ENCODE measurements around the gene SSTR4.

Gene SSTR4

GRCh38 chr20:23047001-23047737 lies 12.1 kb downstream of the SSTR4 start:
- no peak for DNase-seq

DNA sequence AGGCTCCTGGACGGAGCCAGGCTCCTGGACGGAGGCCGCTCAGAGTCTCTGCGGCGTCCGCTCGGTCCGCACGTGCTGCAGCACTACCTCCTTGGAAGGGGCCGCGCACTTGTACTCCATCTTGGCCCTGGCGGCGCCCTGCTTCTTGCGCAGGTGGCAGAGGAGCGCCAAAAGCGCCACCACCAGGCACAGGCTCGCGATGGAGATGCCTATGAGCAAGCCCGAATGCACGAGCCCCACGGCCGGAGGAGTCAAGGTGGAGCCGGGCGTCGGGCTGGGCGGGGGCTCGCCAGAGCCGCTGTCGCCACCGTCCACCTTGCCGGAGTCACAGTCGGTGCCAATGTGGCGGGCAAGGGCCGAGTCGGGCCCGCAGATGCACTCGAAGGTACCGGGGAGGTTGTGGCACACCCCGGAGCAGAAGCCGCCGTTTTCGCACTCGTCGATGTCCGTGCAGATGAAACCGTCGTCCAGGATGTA lies 12.7 kb downstream of the SSTR4 start:
- no peak for DNase-seq

DNA sequence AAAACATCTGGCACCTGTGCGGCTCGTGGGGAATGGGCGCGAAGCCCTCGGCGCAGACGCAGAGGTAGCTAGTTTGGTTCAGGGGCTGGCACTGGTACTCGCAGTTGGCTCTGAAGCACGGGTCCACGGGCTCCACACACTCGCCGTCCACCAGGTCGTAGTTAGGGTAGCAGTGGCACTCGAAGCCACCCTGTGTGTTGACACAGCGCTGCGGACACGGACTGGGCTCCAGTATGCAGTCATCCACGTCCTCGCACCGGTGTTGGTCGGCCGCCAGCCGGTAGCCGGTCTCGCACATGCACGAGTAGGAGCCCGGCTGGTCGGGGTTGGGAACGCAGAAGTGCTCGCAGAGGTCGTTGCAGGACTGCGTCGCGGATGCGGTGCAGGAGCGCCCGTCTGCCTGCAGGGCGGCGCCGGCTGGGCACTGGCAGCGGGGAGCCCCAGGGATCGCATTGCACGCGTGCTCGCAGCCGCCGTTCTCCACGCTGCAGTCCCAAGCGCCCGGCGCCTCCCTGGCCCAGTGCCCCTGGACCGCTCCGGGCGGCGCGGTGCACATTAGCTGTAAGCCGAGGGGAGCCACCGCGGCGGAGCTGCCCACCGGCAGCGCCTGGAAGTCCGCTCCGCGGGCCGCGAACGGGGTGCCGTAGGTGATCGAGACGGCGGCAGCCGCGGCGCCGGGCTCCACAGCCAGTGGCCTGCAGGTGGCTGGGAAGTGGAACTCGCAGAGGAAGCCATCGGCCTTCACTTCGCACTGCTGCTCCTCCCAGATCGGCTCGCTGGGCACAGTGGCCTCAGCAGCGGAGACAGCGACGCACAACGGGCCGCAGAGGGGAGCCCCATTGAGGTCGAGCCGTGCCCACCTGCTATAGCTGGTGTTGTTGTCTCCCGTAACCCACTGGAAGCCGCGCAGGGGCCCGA lies 13.4 kb downstream of the SSTR4 start:
- DNase-seq, result no peak

- no peak for DNase-seq
These were observed 14.3 kb downstream of the SSTR4 start, which contains the start of gene THBD for GRCh38 chr20:23049201-23050075. TSS of gene THBD (minus strand) at chr20:23049672. CDS start at chr20:23049504, 168 bp downstream.

GRCh38 chr20:23050076-23050838 lies 15.1 kb downstream of the SSTR4 start:
- DNase-seq, result no peak

- no peak for DNase-seq
These were observed 15.9 kb downstream of the SSTR4 start for GRCh38 chr20:23050847-23051627.

DNA sequence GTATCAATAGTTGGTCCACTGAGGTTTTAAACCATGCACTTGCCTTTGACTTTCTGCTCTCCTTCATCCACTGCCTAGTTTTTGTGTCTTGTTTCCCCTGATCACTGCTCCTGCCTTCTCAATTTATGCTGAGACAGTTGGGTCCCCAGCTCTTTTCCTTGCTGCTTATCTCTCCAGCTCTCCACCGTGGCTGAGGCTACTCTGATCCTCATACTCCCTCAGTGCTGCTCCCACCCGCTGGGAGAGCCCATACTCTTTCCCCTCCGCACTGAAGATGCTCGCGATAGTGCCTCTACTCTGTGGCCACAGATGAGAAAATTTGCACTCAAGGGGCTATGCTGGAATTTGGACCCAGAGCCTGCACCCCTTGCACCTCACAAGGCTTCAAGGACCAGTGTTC lies 17.8 kb downstream of the SSTR4 start:
- DNase-seq, result no peak

DNA sequence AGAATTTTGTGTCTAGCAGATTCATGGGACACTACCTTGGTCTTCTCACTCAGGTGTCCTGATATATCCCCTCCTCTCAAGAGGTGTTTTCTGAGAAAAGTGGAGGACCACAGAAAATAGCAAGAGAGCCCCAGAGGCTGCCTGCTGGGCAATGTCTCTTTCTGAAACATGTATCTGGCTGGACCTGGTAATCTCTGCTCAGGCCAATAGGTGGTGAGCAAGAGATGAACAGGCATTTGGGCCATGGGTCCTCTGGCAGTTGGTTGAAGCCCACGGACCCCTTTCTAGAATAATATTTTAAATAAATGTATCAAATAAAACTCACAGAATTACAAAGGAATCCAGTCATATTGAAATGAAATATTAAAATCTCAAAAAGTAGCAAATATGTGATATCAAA lies 23.1 kb downstream of the SSTR4 start:
- DNase-seq, result no peak

GRCh38 chr20:23059001-23059400 lies 23.9 kb downstream of the SSTR4 start:
- no peak for DNase-seq

- DNase-seq, result no peak
These were observed 24.7 kb downstream of the SSTR4 start for GRCh38 chr20:23059846-23060245.

GRCh38 chr20:23060629-23061028 lies 25.5 kb downstream of the SSTR4 start:
- DNase-seq, result no peak

DNA sequence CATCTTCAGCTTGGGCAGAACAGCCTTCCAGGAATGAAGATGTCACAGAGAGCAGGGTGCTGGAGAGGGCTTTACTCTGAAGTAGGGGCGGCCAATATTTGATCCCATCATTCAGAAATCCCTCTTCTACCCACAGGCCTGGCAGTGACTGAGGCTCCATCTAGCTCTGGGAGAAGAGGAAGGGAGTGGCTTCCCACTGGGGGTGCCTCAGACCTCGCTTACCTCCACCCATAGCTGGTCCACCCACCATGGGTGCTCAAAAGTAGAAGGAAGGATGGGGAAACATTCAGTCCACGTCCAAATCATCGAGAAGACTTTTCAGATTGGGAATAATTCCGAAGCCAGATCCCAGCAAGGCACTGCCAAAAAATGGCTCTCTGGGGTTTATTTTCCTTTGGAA lies 26.1 kb downstream of the SSTR4 start:
- no peak for DNase-seq

DNA sequence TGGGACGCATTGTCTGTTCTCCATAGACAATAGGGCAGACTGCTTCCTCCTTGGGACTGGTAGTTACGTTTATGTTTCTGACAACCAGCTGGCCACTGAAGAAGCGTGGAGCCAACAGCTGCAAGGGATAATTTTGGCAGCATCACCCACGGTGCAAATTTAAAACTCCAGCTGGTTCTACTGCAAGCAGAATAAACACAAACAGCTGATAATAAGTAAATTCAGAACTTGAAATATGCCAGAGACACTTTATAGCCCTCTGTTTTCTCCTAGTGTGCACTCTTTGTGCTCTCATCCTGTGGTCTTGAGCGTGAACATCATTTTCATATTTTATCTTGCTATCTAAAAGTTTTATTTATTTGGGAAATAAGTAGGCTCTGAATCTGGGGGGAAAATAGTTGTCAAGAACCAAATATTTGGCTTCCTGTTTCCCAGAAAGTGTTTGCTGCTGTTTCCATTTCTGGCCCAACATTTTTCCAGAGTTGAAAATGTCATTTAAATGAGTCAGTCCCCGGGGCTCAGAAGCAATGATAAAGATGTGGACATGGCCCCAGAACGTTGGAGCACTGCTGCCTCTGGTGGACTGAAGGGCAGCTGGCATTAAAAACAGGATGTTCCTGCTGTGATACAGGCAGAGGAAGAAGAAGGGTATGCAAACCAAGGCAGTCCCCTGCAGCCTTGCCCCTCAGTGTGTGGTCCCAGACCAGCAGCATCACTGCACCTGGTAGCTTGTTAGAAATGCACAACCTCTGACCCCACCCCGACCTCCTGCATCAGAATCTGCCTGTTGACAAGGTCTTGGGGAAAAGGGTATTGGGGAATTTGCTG lies 26.8 kb downstream of the SSTR4 start:
- no peak for DNase-seq

GRCh38 chr20:23062632-23063031 lies 27.5 kb downstream of the SSTR4 start:
- DNase-seq, result no peak

GRCh38 chr20:23063168-23063567 lies 28.1 kb downstream of the SSTR4 start:
- DNase-seq, result no peak

- DNase-seq, result no peak
These were observed 28.5 kb downstream of the SSTR4 start for GRCh38 chr20:23063581-23063980.

GRCh38 chr20:23065266-23066201 lies 30.4 kb downstream of the SSTR4 start:
- DNase-seq, result no peak

DNA sequence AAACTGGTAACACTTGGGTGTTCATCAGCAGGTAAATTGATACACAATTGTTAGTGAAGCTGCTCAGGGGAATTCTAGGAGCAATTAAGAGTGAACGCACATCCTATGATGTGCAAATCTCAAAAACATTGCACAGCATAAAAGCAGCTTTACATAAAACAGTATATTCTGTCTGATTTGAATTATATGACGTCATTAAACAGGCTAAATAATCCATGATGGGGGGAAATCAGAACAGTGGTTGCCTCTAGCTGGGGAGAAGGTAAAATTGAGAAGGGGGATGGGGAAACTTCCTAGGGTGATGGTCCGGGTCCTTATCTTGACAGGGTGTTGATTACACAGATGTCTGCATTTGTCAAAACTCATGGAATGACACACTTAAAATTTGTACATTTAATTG lies 31.7 kb downstream of the SSTR4 start:
- DNase-seq, result no peak

DNA sequence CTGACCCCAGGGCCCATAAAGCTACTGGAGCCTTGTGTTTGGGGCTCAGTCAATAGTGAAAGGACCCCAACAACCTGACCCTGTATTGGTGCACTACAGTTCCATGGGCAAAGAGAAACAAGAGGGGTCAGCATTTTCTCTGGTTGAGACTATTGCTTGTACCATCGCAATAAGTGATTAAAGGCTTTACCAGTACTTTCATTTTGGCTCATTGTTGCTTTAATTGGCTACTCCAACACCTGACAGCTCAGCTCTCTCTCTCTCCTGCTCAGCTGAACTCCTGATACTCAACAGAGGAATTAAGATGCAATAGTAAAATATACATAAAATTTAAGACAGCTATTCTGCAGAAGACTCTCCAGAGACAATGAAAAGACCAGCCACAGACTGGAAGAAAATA lies 33.2 kb downstream of the SSTR4 start:
- no peak for DNase-seq
